Cortex of kidney (tissue), 1 donor: ENCODE data around the gene KCTD17.

Experiments used
- DNase-seq: peaks from one replicate; lab custom pipeline; 2025; lab: John Stamatoyannopoulos, UW

Gene KCTD17

DNA sequence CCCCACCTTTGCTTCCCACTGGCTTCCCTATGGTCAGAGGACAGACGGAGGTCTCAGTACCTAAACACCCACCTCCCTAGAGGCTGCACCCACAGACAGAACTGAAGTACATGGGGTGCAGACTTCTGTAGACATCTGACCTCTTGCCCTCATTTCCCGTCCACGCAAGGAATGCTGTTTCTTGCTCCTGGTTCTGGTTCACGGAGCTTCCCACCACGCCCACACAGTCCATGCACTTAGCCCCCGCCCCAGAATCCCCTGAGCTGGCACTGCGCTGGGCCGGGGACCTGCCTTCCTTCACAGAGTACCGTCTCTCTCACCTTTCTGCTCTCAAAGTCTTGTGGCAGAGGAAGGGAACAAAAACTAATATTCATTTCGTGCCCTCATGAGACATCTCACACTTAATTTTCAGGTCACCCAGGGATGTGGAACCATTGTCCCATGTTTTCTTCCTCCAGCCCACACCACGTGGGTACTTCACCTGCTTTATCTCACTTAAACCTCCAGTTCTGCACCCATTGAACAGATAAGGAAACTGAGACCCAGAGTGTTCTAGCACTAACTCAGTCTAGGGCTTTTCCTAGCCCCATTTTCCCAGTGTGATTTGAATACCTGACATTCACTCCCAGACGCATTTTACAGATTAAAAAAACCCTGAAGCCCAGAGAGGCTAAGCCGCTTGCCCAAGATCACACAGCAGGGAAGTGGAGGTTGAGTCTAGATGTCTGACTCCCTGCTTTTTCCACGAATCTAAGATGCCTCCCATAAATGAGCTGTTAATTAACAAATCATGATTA is 52.3 kb downstream of the KCTD17 start:
- no peak for DNase-seq

DNA sequence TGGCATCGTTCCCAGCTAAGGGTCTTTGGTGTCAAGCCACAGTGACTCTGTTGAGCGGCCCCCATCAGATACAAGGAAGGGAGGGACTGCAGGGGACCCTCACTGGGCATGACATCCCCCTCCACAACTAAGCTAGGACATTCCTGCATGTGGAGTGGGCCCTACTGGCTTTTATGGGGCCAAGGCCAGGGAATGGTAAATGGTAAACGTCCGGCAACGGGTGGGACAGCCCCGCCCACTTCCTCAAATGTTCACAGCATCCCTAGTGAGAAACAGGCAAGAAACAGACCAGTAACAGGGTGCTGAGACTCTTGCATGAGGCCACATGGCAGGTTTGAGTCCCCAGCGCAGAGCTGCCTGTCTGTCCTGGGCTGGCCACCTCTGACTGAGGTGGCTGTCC is 53.6 kb downstream of the KCTD17 start:
- no peak for DNase-seq

- no peak for DNase-seq
Observed at GRCh38 chr22:37105990-37106389, 54.4 kb downstream of the KCTD17 start.

GRCh38 chr22:37107816-37108621 is 56.5 kb downstream of the KCTD17 start:
- no peak for DNase-seq

GRCh38 chr22:37109242-37109917 is 57.8 kb downstream of the KCTD17 start, which contains the start of gene TMPRSS6:
Gene TMPRSS6 (minus strand): TSS chr22:37109713. CDS start chr22:37103417, 6,296 bp downstream.
- no peak for DNase-seq

- DNase-seq, result no peak
Observed at GRCh38 chr22:37111156-37111717, 59.7 kb downstream of the KCTD17 start.

GRCh38 chr22:37112084-37112728 is 60.7 kb downstream of the KCTD17 start:
- no peak for DNase-seq
